Liver (tissue), 9 donors: ENCODE data around the gene RPL36AL. TPM values are rescaled to one million over a fixed set of nuclear protein-coding genes. Genes with fewer than 3 reads are reported as not detected.

ENCODE experiments used
- DNase-seq: peaks from one replicate; pipeline ENCODE4 v3.0.0-alpha.2; 2017; ENCODE audit warnings: low spot score
- H3K27ac ChIP-seq, 2 donors: one replicate each; pipeline ENCODE4 v1.7.0; 2013; ENCODE audit warnings: inconsistent platforms in 2 of 2, low read length in 2 of 2, control low read depth in 1 of 2, low read depth in 1 of 2, mild to moderate bottlenecking in 1 of 2
- H3K27me3 ChIP-seq, 4 donors: one replicate each; pipeline versions ENCODE4 v1.6.1 to v1.7.0; 2013; ENCODE audit warnings: low read length in 3 of 4, inconsistent platforms in 1 of 4, mild to moderate bottlenecking in 1 of 4, moderate library complexity in 1 of 4; ENCODE audit not compliant: control insufficient read depth in 4 of 4, insufficient read depth in 4 of 4
- H3K36me3 ChIP-seq, 4 donors: one replicate each; pipeline versions ENCODE4 v1.6.1 to v1.7.0; 2013; ENCODE audit warnings: low read length in 3 of 4, mild to moderate bottlenecking in 3 of 4, low read depth in 1 of 4, moderate library complexity in 1 of 4; ENCODE audit not compliant: control insufficient read depth in 4 of 4, insufficient read depth in 3 of 4
- H3K4me1 ChIP-seq, 4 donors: one replicate each; pipeline versions ENCODE4 v1.6.1 to v1.7.0; 2013; ENCODE audit warnings: low read length in 3 of 4, mild to moderate bottlenecking in 3 of 4, moderate library complexity in 1 of 4; ENCODE audit not compliant: control insufficient read depth in 4 of 4, insufficient read depth in 4 of 4
- H3K4me3 ChIP-seq, 3 donors: one replicate each; pipeline versions ENCODE4 v1.6.1 to v1.7.0; 2013; ENCODE audit warnings: low read length in 3 of 3, control low read depth in 1 of 3, low read depth in 1 of 3, mild to moderate bottlenecking in 1 of 3
- H3K9ac ChIP-seq, 2 donors: one replicate each; pipeline ENCODE4 v1.7.0; 2013; ENCODE audit warnings: low read length in 2 of 2, mild to moderate bottlenecking in 2 of 2, moderate library complexity in 2 of 2, control low read depth in 1 of 2, low read depth in 1 of 2
- H3K9me3 ChIP-seq, 4 donors: one replicate each; pipeline versions ENCODE4 v1.6.1 to v1.7.0; 2013; ENCODE audit warnings: low read length in 3 of 4; ENCODE audit not compliant: control insufficient read depth in 4 of 4
- EGR1 ChIP-seq, 2 donors: IDR thresholded peaks; 2 replicates each; pipeline ENCODE4 v1.6.1; 2016 to 2018; ENCODE audit warnings: antibody characterized with exemption in 2 of 2, low read depth in 2 of 2
- HNF4A ChIP-seq, 2 donors: conservative IDR thresholded peaks; 2 replicates each; pipeline ENCODE4 v1.6.1; 2016; ENCODE audit warnings: antibody characterized with exemption in 2 of 2, mild to moderate bottlenecking in 2 of 2
- MAX ChIP-seq: IDR thresholded peaks from 2 replicates; pipeline ENCODE4 v1.6.1; 2016; ENCODE audit warnings: antibody characterized with exemption
- NR2F2 ChIP-seq: IDR thresholded peaks from 2 replicates; pipeline ENCODE4 v1.6.1; 2016; ENCODE audit warnings: antibody characterized with exemption
- RAD21 ChIP-seq, 2 donors: IDR thresholded peaks; 2 replicates each; pipeline ENCODE4 v1.6.1; 2016; ENCODE audit warnings: antibody characterized with exemption in 2 of 2, mild to moderate bottlenecking in 2 of 2
- REST ChIP-seq: IDR thresholded peaks from 2 replicates; pipeline ENCODE4 v1.6.1; 2016; ENCODE audit warnings: antibody characterized with exemption, mild to moderate bottlenecking
- RXRA ChIP-seq, 2 donors: IDR thresholded peaks; 2 replicates each; pipeline ENCODE4 v1.6.1; 2017 to 2018; ENCODE audit warnings: antibody characterized with exemption in 2 of 2, mild to moderate bottlenecking in 1 of 2
- TAF1 ChIP-seq: conservative IDR thresholded peaks from 2 replicates; pipeline ENCODE4 v1.6.1; 2016; ENCODE audit warnings: antibody characterized with exemption, mild to moderate bottlenecking
- YY1 ChIP-seq: IDR thresholded peaks from 2 replicates; pipeline ENCODE4 v1.6.1; 2016; ENCODE audit warnings: antibody characterized with exemption, mild to moderate bottlenecking
- ZBTB33 ChIP-seq: IDR thresholded peaks from 2 replicates; pipeline ENCODE4 v1.6.1; 2016; ENCODE audit warnings: antibody characterized with exemption
- WGBS: extraction: QIAGEN DNeasy Blood & Tissue Kit; methylation state at CpG from one replicate; pipeline ENCODE4 v1.1.7; 2013; 5-methylcytosine and 5-hydroxymethylcytosine counted together
- polyA plus RNA-seq, 2 donors: library from polyadenylated mRNA; stranded (reverse) in 1 of 2; unstranded in 1 of 2; fragments of 200-250 nt in 1 of 2; fragments of >200 nt in 1 of 2; fragmentation: Nextera tagmentation in 1 of 2; extraction: Ambion mirVana in 1 of 2; gene quantifications; one replicate each; pipeline versions ENCODE4 v1.2.1 to v1.2.3, GENCODE V29; 2013 to 2015
- total RNA-seq, 2 donors: library from RNA; depleted of rRNA; stranded (reverse); fragments of >200 nt; gene quantifications; one replicate each; pipeline ENCODE4 v1.2.3, GENCODE V29; 2014
- donor health status: healthy.
- donor health status: healthy.
- donor health status: healthy.
- donor health status: healthy.
- donor health status: healthy.

Gene RPL36AL
- total and polyA plus RNA-seq, 4 donors = 110 to 268 (median 148) TPM

GRCh38 chr14:49614196-49614595 is 6.2 kb downstream of the RPL36AL start:
- no peaks in the 10 kb centered on the region for H3K27me3 ChIP-seq
- peaks cover 0 to 8% (median 3%) of the 10 kb centered on the region in 4 donors for H3K4me1 ChIP-seq
- H3K27ac ChIP-seq = no peak overlapping the region
- H3K9ac ChIP-seq = no peak overlapping the region
- TF ChIP-seq MAX = no peak
- 99% methylated on average over 2 of the region's 2 CpGs for WGBS
- H3K36me3 ChIP-seq = peaks cover 0 to 11% (median 5%) of the 10 kb centered on the region in 4 donors
- H3K9me3 ChIP-seq = no peaks in the 10 kb centered on the region
- no peak for DNase-seq
- H3K4me3 ChIP-seq = no peak overlapping the region

GRCh38 chr14:49612671-49613070 is 7.8 kb downstream of the RPL36AL start:
- WGBS = 93% methylated on average over 8 of the region's 8 CpGs
- DNase-seq = no peak
- no peak overlapping the region for H3K9ac ChIP-seq

GRCh38 chr14:49612251-49612650 is 8.2 kb downstream of the RPL36AL start:
- TF ChIP-seq MAX (no peak), ZBTB33 (no peak), YY1 (no peak), REST (no peak), NR2F2 (no peak), RAD21 (IDR thresholded peaks at IDR 0.05) (no peak)
- no peak for DNase-seq
- H3K4me3 ChIP-seq = no peak overlapping the region
- no peaks in the 10 kb centered on the region for H3K36me3 ChIP-seq
- H3K9ac ChIP-seq = no peak overlapping the region
- H3K27me3 ChIP-seq = no peaks in the 10 kb centered on the region
- H3K27ac ChIP-seq = no peak overlapping the region
- peaks cover 0 to 3% (median under 1%) of the 10 kb centered on the region in 4 donors for H3K4me1 ChIP-seq
- H3K9me3 ChIP-seq = no peaks in the 10 kb centered on the region
- WGBS = 95% methylated on average over 4 of the region's 4 CpGs

More at GRCh38 chr14:49612671-49613070, 7.8 kb downstream of the RPL36AL start:
- Histone ChIP-seq H3K4me1 (peaks cover 0 to 6% (median 1%) of the 10 kb centered on the region in 4 donors), H3K27me3 (no peaks in the 10 kb centered on the region), H3K9me3 (no peaks in the 10 kb centered on the region), H3K36me3 (no peaks in the 10 kb centered on the region), H3K27ac (no peak overlapping the region), H3K4me3 (no peak overlapping the region)
- TF ChIP-seq EGR1 (IDR thresholded peaks at IDR 0.05; ENCODE audit: low read depth in 2 of 2) (no peak), RXRA (IDR thresholded peaks at IDR 0.05) (no peak), TAF1 (no peak), NR2F2 (no peak), HNF4A (conservative IDR thresholded peaks at IDR 0.05) (no peak), YY1 (no peak), REST (no peak), RAD21 (IDR thresholded peaks at IDR 0.05) (no peak)
